Karpas-422 (cell line): ENCODE results near the gene ERMN. TPM values are rescaled to one million over a fixed set of nuclear protein-coding genes. Genes with fewer than 3 reads are reported as not detected.
"Not testable (repeated sequence)": the region's sequence is repeated elsewhere in the genome, so short reads cannot be mapped to it uniquely, and the experiment has no call there.

ENCODE experiments used
- DNase-seq: peaks from one replicate; pipeline ENCODE4 v3.0.0-alpha.2; 2015
- H2AFZ ChIP-seq: fragments of 200-600 bp; sonication (generic); 2 replicates; pipeline ENCODE4 v1.6.1; 2014; ENCODE audit warnings: antibody characterized with exemption, low read length, mixed read lengths
- H3K27ac ChIP-seq: fragments of 200-600 bp; sonication (generic); 2 replicates; pipeline ENCODE4 v1.5.1; 2014; ENCODE audit warnings: mild to moderate bottlenecking, low read length, moderate library complexity
- H3K27me3 ChIP-seq: fragments of 200-600 bp; sonication (generic); 2 replicates; pipeline ENCODE4 v1.6.1; 2014; ENCODE audit warnings: low read length, mixed read lengths
- H3K36me3 ChIP-seq: fragments of 200-600 bp; sonication (generic); 2 replicates; pipeline ENCODE4 v1.6.1; 2014; ENCODE audit warnings: low read length, mixed read lengths; ENCODE audit not compliant: insufficient read depth
- H3K4me1 ChIP-seq: fragments of 200-600 bp; sonication (generic); 2 replicates; pipeline ENCODE4 v1.6.1; 2014; ENCODE audit warnings: mild to moderate bottlenecking, low read length, mixed read lengths
- H3K4me2 ChIP-seq: fragments of 200-600 bp; sonication (generic); 2 replicates; pipeline ENCODE4 v1.6.1; 2014; ENCODE audit warnings: low read length, low read depth, mild to moderate bottlenecking; ENCODE audit not compliant: poor library complexity, severe bottlenecking
- H3K4me3 ChIP-seq: fragments of 200-600 bp; sonication (generic); 2 replicates; pipeline ENCODE4 v1.5.1; 2014; ENCODE audit warnings: mild to moderate bottlenecking, antibody characterized with exemption, low read length, mixed read lengths
- H3K79me2 ChIP-seq: fragments of 200-600 bp; sonication (generic); 2 replicates; pipeline ENCODE4 v1.6.1; 2014; ENCODE audit warnings: mild to moderate bottlenecking, low read length, mixed read lengths
- H3K9ac ChIP-seq: fragments of 200-600 bp; sonication (generic); 2 replicates; pipeline ENCODE4 v1.6.0; 2014; ENCODE audit warnings: low read length
- H3K9me2 ChIP-seq: fragments of 200-600 bp; sonication (generic), shearing (Covaris generic); replicated peaks from 2 replicates; pipeline ENCODE4 v1.6.0; 2014; ENCODE audit warnings: mild to moderate bottlenecking, low read length, moderate library complexity; ENCODE audit not compliant: insufficient read depth
- H3K9me3 ChIP-seq: fragments of 300-700, 200-600 bp; sonication (generic); 2 replicates; pipeline ENCODE4 v1.6.1; 2014; ENCODE audit warnings: low read length, mixed read lengths
- H4K20me1 ChIP-seq: fragments of 200-600 bp; sonication (generic); 2 replicates; pipeline ENCODE4 v1.6.1; 2014; ENCODE audit warnings: mild to moderate bottlenecking, antibody characterized with exemption, low read length, low read depth; ENCODE audit not compliant: insufficient read depth
- total RNA-seq: library from RNA; depleted of rRNA; stranded (reverse); fragments of >200 nt; shearing (Covaris generic); gene quantifications from 2 replicates; pipeline ENCODE4 v1.2.3, GENCODE V29; 2014; ENCODE audit warnings: low replicate concordance

Gene ERMN
- total RNA-seq, 1 experiment from 2014 or later, result 8.2 TPM

GRCh38 chr2:157359628-157360027, 34.0 kb upstream of the ERMN start:
- no peak overlapping the region for H2AFZ ChIP-seq
- H3K9me3 ChIP-seq, result no peaks in the 10 kb centered on the region
- no peaks in the 10 kb centered on the region for H3K36me3 ChIP-seq
- no peak overlapping the region for H3K4me2 ChIP-seq
- no peaks in the 10 kb centered on the region for H3K27me3 ChIP-seq
- H3K9ac ChIP-seq, result no peak overlapping the region
- H3K27ac ChIP-seq, result no peak overlapping the region
- H3K79me2 ChIP-seq, result no peaks in the 10 kb centered on the region
- no peak overlapping the region for H3K4me3 ChIP-seq
- no peaks in the 10 kb centered on the region for H3K9me2 ChIP-seq
- DNase-seq, result no peak
- no peaks in the 10 kb centered on the region for H3K4me1 ChIP-seq
- no peaks in the 10 kb centered on the region for H4K20me1 ChIP-seq

GRCh38 chr2:157355618-157356017, 30.0 kb upstream of the ERMN start:
- no peak overlapping the region for H3K4me2 ChIP-seq
- H4K20me1 ChIP-seq, result no peaks in the 10 kb centered on the region
- no peak overlapping the region for H3K4me3 ChIP-seq
- H3K36me3 ChIP-seq, result no peaks in the 10 kb centered on the region
- H3K4me1 ChIP-seq, result no peaks in the 10 kb centered on the region
- no peak overlapping the region for H3K27ac ChIP-seq
- DNase-seq, result no peak
- no peaks in the 10 kb centered on the region for H3K9me3 ChIP-seq
- no peaks in the 10 kb centered on the region for H3K9me2 ChIP-seq
- H3K27me3 ChIP-seq, result no peaks in the 10 kb centered on the region
- H2AFZ ChIP-seq, result no peak overlapping the region
- no peak overlapping the region for H3K9ac ChIP-seq
- no peaks in the 10 kb centered on the region for H3K79me2 ChIP-seq

GRCh38 chr2:157349949-157350515, 24.4 kb upstream of the ERMN start:
- H3K36me3 ChIP-seq, result no peaks in the 10 kb centered on the region
- H3K4me2 ChIP-seq, result no peak overlapping the region
- no peaks in the 10 kb centered on the region for H3K9me2 ChIP-seq
- no peaks in the 10 kb centered on the region for H3K79me2 ChIP-seq
- H3K27me3 ChIP-seq, result no peaks in the 10 kb centered on the region
- DNase-seq, result no peak
- no peaks in the 10 kb centered on the region for H3K4me1 ChIP-seq
- H4K20me1 ChIP-seq, result no peaks in the 10 kb centered on the region
- H3K9me3 ChIP-seq, result no peaks in the 10 kb centered on the region
- no peak overlapping the region for H3K4me3 ChIP-seq
- no peak overlapping the region for H3K27ac ChIP-seq
- H3K9ac ChIP-seq, result no peak overlapping the region
- no peak overlapping the region for H2AFZ ChIP-seq

GRCh38 chr2:157348291-157348921, 22.8 kb upstream of the ERMN start:
- Histone ChIP-seq H2AFZ (no peak overlapping the region), H4K20me1 (no peaks in the 10 kb centered on the region), H3K27me3 (no peaks in the 10 kb centered on the region), H3K4me2 (no peak overlapping the region), H3K9me2 (no peaks in the 10 kb centered on the region), H3K4me1 (no peaks in the 10 kb centered on the region), H3K36me3 (no peaks in the 10 kb centered on the region), H3K4me3 (no peak overlapping the region), H3K9ac (no peak overlapping the region), H3K27ac (no peak overlapping the region), H3K79me2 (no peaks in the 10 kb centered on the region), H3K9me3 (no peaks in the 10 kb centered on the region)
- DNase-seq, result no peak

- no peaks in the 10 kb centered on the region for H3K27me3 ChIP-seq
- no peak for DNase-seq
- no peak overlapping the region for H2AFZ ChIP-seq
- H3K9me3 ChIP-seq, result no peaks in the 10 kb centered on the region
- H3K4me1 ChIP-seq, result no peaks in the 10 kb centered on the region
- H3K9me2 ChIP-seq, result no peaks in the 10 kb centered on the region
- no peaks in the 10 kb centered on the region for H3K79me2 ChIP-seq
- no peaks in the 10 kb centered on the region for H4K20me1 ChIP-seq
- no peak overlapping the region for H3K4me2 ChIP-seq
- H3K27ac ChIP-seq, result no peak overlapping the region
- H3K9ac ChIP-seq, result no peak overlapping the region
- no peaks in the 10 kb centered on the region for H3K36me3 ChIP-seq
- no peak overlapping the region for H3K4me3 ChIP-seq
Observed at GRCh38 chr2:157345647-157346389, 20.2 kb upstream of the ERMN start.

GRCh38 chr2:157341381-157341780, 15.8 kb upstream of the ERMN start:
- H4K20me1 ChIP-seq, H3K4me3 ChIP-seq, H3K27ac ChIP-seq, H2AFZ ChIP-seq, H3K36me3 ChIP-seq, H3K79me2 ChIP-seq, H3K9ac ChIP-seq, H3K9me3 ChIP-seq, H3K4me2 ChIP-seq, H3K4me1 ChIP-seq, H3K27me3 ChIP-seq, H3K9me2 ChIP-seq, DNase-seq: not testable (repeated sequence)

- no peak for DNase-seq
- Histone ChIP-seq H3K9me3 (no peaks in the 10 kb centered on the region), H3K79me2 (no peaks in the 10 kb centered on the region), H3K36me3 (no peaks in the 10 kb centered on the region), H3K27me3 (no peaks in the 10 kb centered on the region), H3K9ac (no peak overlapping the region), H3K4me3 (no peak overlapping the region), H3K9me2 (no peaks in the 10 kb centered on the region), H2AFZ (no peak overlapping the region), H4K20me1 (no peaks in the 10 kb centered on the region), H3K4me1 (no peaks in the 10 kb centered on the region), H3K27ac (no peak overlapping the region), H3K4me2 (no peak overlapping the region)
Observed at GRCh38 chr2:157339965-157340655, 14.5 kb upstream of the ERMN start.

- Histone ChIP-seq H3K9me3 (no peaks in the 10 kb centered on the region), H4K20me1 (no peaks in the 10 kb centered on the region; the same call in 1 of the 2 replicates), H3K27me3 (no peaks in the 10 kb centered on the region), H3K4me1 (no peaks in the 10 kb centered on the region), H3K9ac (no peak overlapping the region), H3K4me3 (no peak overlapping the region), H3K27ac (no peak overlapping the region), H3K36me3 (no peaks in the 10 kb centered on the region), H3K79me2 (no peaks in the 10 kb centered on the region), H3K4me2 (no peak overlapping the region), H3K9me2 (no peaks in the 10 kb centered on the region), H2AFZ (no peak overlapping the region)
- no peak for DNase-seq
Observed at GRCh38 chr2:157337978-157338377, 12.4 kb upstream of the ERMN start.
